ENCODE measurements around the gene KRTAP5-2. TPM values are rescaled to one million over a fixed set of nuclear protein-coding genes. Genes with fewer than 3 reads are reported as not detected.
"Not testable (repeated sequence)": the region's sequence is repeated elsewhere in the genome, so short reads cannot be mapped to it uniquely, and the experiment has no call there.

The KRTAP5-2 gene
- total RNA-seq, 1 donor from 2014 or later: not detected

GRCh38 chr11:1586699-1587098 lies 11.4 kb downstream of the KRTAP5-2 start:
- Mint-ChIP-seq H3K27me3 (ENCODE audit: unreplicated experiment) (peaks cover 5% of the 10 kb centered on the region), H3K27ac (ENCODE audit: unreplicated experiment) (no peak overlapping the region), H3K36me3 (ENCODE audit: low read depth, unreplicated experiment) (no peaks in the 10 kb centered on the region), H3K9me3 (ENCODE audit: unreplicated experiment) (no peaks in the 10 kb centered on the region), H3K4me3 (ENCODE audit: unreplicated experiment) (no peak overlapping the region), H3K4me1 (ENCODE audit: unreplicated experiment) (peaks cover 11% of the 10 kb centered on the region)
- DNase-seq (ENCODE audit: low spot score): no peak
- TF ChIP-seq, protein P1, sequence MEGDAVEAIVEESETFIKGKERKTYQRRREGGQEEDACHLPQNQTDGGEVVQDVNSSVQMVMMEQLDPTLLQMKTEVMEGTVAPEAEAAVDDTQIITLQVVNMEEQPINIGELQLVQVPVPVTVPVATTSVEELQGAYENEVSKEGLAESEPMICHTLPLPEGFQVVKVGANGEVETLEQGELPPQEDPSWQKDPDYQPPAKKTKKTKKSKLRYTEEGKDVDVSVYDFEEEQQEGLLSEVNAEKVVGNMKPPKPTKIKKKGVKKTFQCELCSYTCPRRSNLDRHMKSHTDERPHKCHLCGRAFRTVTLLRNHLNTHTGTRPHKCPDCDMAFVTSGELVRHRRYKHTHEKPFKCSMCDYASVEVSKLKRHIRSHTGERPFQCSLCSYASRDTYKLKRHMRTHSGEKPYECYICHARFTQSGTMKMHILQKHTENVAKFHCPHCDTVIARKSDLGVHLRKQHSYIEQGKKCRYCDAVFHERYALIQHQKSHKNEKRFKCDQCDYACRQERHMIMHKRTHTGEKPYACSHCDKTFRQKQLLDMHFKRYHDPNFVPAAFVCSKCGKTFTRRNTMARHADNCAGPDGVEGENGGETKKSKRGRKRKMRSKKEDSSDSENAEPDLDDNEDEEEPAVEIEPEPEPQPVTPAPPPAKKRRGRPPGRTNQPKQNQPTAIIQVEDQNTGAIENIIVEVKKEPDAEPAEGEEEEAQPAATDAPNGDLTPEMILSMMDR (IDR thresholded peaks at IDR 0.05; ENCODE audit: unreplicated experiment): no peak

DNA sequence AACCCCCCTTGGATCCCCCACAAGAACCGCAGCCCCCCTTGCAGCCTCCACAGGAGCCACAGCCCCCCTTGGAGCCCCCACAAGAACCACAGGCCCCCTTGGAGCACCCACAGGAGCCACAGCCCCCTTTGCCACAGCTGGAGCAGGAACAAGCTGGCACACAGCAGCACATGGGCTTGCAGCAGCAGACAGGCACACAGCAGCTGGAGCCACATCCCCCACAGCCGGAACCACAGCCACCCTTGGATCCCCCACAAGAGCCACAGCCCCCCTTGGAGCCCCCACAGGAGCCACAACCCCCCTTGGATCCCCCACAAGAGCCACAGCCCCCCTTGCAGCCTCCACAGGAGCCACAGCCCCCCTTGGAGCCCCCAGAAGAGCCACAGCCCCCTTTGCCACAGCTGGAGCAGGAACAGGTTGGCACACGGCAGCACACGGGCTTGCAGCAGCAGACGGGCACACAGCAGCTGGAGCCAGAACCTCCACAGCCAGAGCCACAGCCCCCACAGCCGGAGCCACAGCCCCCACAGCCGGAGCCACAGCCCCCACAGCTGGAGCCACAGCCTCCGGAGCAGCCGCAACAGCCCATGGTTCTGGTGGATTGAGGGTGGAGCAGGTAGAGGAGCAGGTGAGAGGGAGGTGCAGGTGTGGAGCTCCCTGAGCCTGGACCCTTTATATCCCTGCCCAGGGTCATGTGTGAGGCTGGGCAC lies 13.3 kb downstream of the KRTAP5-2 start, which contains the start of gene KRTAP5-1:
Gene KRTAP5-1, minus strand, starts transcription at position 623 of the 710 bp plus-strand sequence. Its CDS starts 34 bp downstream, at position 589.
- peak within 1 kb of the TSS; percentile 5 for H3K27ac Mint-ChIP-seq (ENCODE audit: unreplicated experiment)
- not testable (repeated sequence) for H3K4me1 Mint-ChIP-seq (ENCODE audit: unreplicated experiment); H3K4me3 Mint-ChIP-seq (ENCODE audit: unreplicated experiment); H3K9me3 Mint-ChIP-seq (ENCODE audit: unreplicated experiment); DNase-seq (ENCODE audit: low spot score); H3K36me3 Mint-ChIP-seq (ENCODE audit: low read depth, unreplicated experiment); H3K27me3 Mint-ChIP-seq (ENCODE audit: unreplicated experiment)

DNA sequence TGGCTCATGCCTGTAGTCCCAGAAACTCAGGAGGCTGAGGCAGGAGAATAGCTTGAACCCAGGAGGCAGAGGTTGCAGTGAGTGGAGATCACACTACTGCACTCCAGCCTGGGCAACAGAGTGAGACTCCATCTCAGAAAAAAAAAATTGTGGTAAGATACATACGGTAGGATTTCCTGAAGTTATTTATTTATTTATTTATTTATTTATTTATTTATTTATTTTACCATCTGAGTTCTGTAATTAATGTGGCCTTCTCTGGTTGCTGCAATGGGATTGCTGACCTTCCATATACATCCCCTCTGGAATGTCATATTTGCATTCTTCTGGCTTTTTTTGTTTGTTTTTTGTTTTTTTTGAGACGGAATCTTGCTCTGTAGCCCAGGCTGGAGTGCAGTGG lies 15.2 kb downstream of the KRTAP5-2 start:
- not testable (repeated sequence) for H3K27me3 Mint-ChIP-seq (ENCODE audit: unreplicated experiment); H3K4me3 Mint-ChIP-seq (ENCODE audit: unreplicated experiment); H3K36me3 Mint-ChIP-seq (ENCODE audit: low read depth, unreplicated experiment)

GRCh38 chr11:1581976-1582375 lies 16.1 kb downstream of the KRTAP5-2 start:
- Mint-ChIP-seq H3K4me1 (ENCODE audit: unreplicated experiment) (no peaks in the 10 kb centered on the region), H3K27ac (ENCODE audit: unreplicated experiment) (no peak overlapping the region), H3K9me3 (ENCODE audit: unreplicated experiment) (peaks cover 4% of the 10 kb centered on the region), H3K27me3 (ENCODE audit: unreplicated experiment) (peaks cover 5% of the 10 kb centered on the region), H3K36me3 (ENCODE audit: low read depth, unreplicated experiment) (no peaks in the 10 kb centered on the region), H3K4me3 (ENCODE audit: unreplicated experiment) (no peak overlapping the region)
- TF ChIP-seq, protein P1 (IDR thresholded peaks at IDR 0.05; ENCODE audit: unreplicated experiment): no peak
- DNase-seq (ENCODE audit: low spot score): no peak

More for the DNA sequence above, 15.2 kb downstream of the KRTAP5-2 start:
- not testable (repeated sequence) for DNase-seq (ENCODE audit: low spot score); H3K9me3 Mint-ChIP-seq (ENCODE audit: unreplicated experiment); H3K27ac Mint-ChIP-seq (ENCODE audit: unreplicated experiment); H3K4me1 Mint-ChIP-seq (ENCODE audit: unreplicated experiment)

- H3K9me3 Mint-ChIP-seq (ENCODE audit: unreplicated experiment): peaks cover 4% of the 10 kb centered on the region
- H3K36me3 Mint-ChIP-seq (ENCODE audit: low read depth, unreplicated experiment): no peaks in the 10 kb centered on the region
- no peak overlapping the region for H3K4me3 Mint-ChIP-seq (ENCODE audit: unreplicated experiment)
- TF ChIP-seq, protein P1 (IDR thresholded peaks at IDR 0.05; ENCODE audit: unreplicated experiment): no peak
- H3K27me3 Mint-ChIP-seq (ENCODE audit: unreplicated experiment): peaks cover 5% of the 10 kb centered on the region
- no peak for DNase-seq (ENCODE audit: low spot score)
- H3K27ac Mint-ChIP-seq (ENCODE audit: unreplicated experiment): no peak overlapping the region
- H3K4me1 Mint-ChIP-seq (ENCODE audit: unreplicated experiment): peaks cover 5% of the 10 kb centered on the region
Measured at GRCh38 chr11:1576825-1577224, 21.3 kb downstream of the KRTAP5-2 start.

DNA sequence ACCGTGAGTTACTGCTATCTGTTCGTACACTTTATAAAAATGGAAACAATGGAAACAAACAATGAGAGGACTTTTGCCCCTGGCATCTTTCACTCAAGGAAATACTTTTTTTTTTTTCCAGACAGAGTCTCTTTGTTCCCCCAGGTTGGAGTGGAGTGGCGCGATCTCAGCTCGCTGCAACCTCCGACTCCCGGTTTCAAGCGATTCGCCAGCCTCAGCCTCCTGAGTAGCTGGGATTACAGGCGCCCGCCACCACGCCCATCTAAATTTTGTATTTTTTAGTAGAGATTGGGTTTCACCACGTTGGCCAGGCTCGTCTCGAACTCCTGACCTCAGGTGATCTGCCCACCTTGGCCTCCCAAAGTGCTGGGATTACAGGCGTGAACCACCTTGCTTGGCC lies 22.3 kb downstream of the KRTAP5-2 start:
- not testable (repeated sequence) for H3K27me3 Mint-ChIP-seq (ENCODE audit: unreplicated experiment); H3K4me1 Mint-ChIP-seq (ENCODE audit: unreplicated experiment); H3K36me3 Mint-ChIP-seq (ENCODE audit: low read depth, unreplicated experiment); H3K27ac Mint-ChIP-seq (ENCODE audit: unreplicated experiment); DNase-seq (ENCODE audit: low spot score); H3K9me3 Mint-ChIP-seq (ENCODE audit: unreplicated experiment); H3K4me3 Mint-ChIP-seq (ENCODE audit: unreplicated experiment)
